ENCODE measurements around the gene FNDC5. TPM values are rescaled to one million over a fixed set of nuclear protein-coding genes. Genes with fewer than 3 reads are reported as not detected.

FNDC5 gene
- total and polyA plus RNA-seq, 10 of the 15 experiments (the other 5 are each of a cell fraction or from before 2014, with no cell fraction given), result 0.01 to 0.29 (median 0.19) TPM; not detected in 4

DNA sequence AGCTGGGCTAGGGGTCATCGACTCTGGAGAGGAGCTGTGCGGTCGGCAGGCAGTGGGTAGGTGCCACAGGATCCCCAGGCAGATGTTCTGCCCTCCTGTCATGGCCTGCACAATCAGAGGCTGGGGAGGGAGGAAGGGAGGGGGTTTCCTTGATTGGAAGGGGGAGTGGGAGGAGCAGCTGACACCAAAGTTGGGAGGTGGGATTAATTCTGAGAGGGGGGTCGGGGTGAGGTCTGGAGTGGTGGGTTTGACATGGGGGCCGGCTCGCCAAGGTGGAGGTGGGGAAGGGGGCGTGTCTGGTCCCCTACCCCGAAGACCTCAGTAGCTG is 14.9 kb upstream of the FNDC5 start:
- H2AFZ ChIP-seq (ENCODE audit: control insufficient read depth, low read depth, low read length), result no peak overlapping the region
- no peak for TF ChIP-seq IRF4 (IDR thresholded peaks at IDR 0.05; ENCODE audit: low read depth, low read length)
- TF ChIP-seq POLR2A (IDR thresholded peaks at IDR 0.05; ENCODE audit: low read depth, low read length), result no peak
- TF ChIP-seq NFXL1 (IDR thresholded peaks at IDR 0.05; ENCODE audit: borderline replicate concordance), result no peak
- no peak for TF ChIP-seq CREM (IDR thresholded peaks at IDR 0.05; ENCODE audit: low read depth)
- TF ChIP-seq, protein P1, sequence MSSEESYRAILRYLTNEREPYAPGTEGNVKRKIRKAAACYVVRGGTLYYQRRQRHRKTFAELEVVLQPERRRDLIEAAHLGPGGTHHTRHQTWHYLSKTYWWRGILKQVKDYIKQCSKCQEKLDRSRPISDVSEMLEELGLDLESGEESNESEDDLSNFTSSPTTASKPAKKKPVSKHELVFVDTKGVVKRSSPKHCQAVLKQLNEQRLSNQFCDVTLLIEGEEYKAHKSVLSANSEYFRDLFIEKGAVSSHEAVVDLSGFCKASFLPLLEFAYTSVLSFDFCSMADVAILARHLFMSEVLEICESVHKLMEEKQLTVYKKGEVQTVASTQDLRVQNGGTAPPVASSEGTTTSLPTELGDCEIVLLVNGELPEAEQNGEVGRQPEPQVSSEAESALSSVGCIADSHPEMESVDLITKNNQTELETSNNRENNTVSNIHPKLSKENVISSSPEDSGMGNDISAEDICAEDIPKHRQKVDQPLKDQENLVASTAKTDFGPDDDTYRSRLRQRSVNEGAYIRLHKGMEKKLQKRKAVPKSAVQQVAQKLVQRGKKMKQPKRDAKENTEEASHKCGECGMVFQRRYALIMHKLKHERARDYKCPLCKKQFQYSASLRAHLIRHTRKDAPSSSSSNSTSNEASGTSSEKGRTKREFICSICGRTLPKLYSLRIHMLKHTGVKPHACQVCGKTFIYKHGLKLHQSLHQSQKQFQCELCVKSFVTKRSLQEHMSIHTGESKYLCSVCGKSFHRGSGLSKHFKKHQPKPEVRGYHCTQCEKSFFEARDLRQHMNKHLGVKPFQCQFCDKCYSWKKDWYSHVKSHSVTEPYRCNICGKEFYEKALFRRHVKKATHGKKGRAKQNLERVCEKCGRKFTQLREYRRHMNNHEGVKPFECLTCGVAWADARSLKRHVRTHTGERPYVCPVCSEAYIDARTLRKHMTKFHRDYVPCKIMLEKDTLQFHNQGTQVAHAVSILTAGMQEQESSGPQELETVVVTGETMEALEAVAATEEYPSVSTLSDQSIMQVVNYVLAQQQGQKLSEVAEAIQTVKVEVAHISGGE (CRISPR knock-in tag; IDR thresholded peaks at IDR 0.05), result no peak
- TF ChIP-seq BACH1 (IDR thresholded peaks at IDR 0.05; ENCODE audit: borderline replicate concordance), result no peak
- TF ChIP-seq, protein P2, sequence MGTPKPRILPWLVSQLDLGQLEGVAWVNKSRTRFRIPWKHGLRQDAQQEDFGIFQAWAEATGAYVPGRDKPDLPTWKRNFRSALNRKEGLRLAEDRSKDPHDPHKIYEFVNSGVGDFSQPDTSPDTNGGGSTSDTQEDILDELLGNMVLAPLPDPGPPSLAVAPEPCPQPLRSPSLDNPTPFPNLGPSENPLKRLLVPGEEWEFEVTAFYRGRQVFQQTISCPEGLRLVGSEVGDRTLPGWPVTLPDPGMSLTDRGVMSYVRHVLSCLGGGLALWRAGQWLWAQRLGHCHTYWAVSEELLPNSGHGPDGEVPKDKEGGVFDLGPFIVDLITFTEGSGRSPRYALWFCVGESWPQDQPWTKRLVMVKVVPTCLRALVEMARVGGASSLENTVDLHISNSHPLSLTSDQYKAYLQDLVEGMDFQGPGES (IDR thresholded peaks at IDR 0.05), result no peak
- no peak for TF ChIP-seq PML (IDR thresholded peaks at IDR 0.05; ENCODE audit: low read length)
- TF ChIP-seq WRNIP1 (IDR thresholded peaks at IDR 0.05; ENCODE audit: borderline replicate concordance, low read depth, low read length), result no peak
- no peak for TF ChIP-seq ZSCAN29 (IDR thresholded peaks at IDR 0.05)
- no peak for TF ChIP-seq ATF7 (IDR thresholded peaks at IDR 0.05; ENCODE audit: low read depth)
- TF ChIP-seq SMAD5 (IDR thresholded peaks at IDR 0.05; ENCODE audit: low read depth), result no peak
- peaks cover 3 to 6% of the 10 kb centered on the region in 2 experiments; a peak in 3 of 4 replicates for H3K27me3 ChIP-seq (replicated peaks in 1 of 2; ENCODE audit: control insufficient read depth in 2 of 2, insufficient read depth in 2 of 2, low read length in 1 of 2)
- no peak for FAIRE-seq
- ChIA-PET SMC1A (ENCODE audit: uncharacterized antibody, unreplicated experiment) (no interaction called here), CTCF (no interaction called here), RAD21 (ENCODE audit: unreplicated experiment) (no interaction called here), POLR2A (no interaction called here)
- no peaks in the 10 kb centered on the region for H3K36me3 ChIP-seq (ENCODE audit: control insufficient read depth in 2 of 2, insufficient read depth in 2 of 2, low read length in 1 of 2)
- 19% methylated on average over 8 of the region's 8 CpGs for WGBS (ENCODE audit: insufficient coverage, insufficient replicate concordance, low lambda C conversion rate, missing lambda C conversion rate)
- H3K4me2 ChIP-seq (ENCODE audit: control insufficient read depth, insufficient read depth), result no peak overlapping the region
- in situ Hi-C loops (cut with MboI) (no loop called here), intact Hi-C loops (cut with micrococcal nuclease; ENCODE audit: unreplicated experiment) (no loop called here)
- H3K79me2 ChIP-seq (ENCODE audit: control insufficient read depth, insufficient read depth, low read length), result no peaks in the 10 kb centered on the region
- no TSS peak for BruUV-seq (replicated peaks)
- no peak overlapping the region for H3K4me3 ChIP-seq
- no peak overlapping the region for H3K27ac ChIP-seq (ENCODE audit: control insufficient read depth, insufficient read depth)
- no peaks in the 10 kb centered on the region for H3K9me3 ChIP-seq (replicated peaks; ENCODE audit: control insufficient read depth, insufficient read depth, low read length)
- no peak for DNase-seq (ENCODE audit: low read depth, low spot score)
- no peaks in the 10 kb centered on the region for H4K20me1 ChIP-seq (ENCODE audit: control insufficient read depth, insufficient read depth)
- ATAC-seq, result no peak
- H3K4me1 ChIP-seq (ENCODE audit: control insufficient read depth, insufficient read depth, low read length), result no peaks in the 10 kb centered on the region
- H3K9ac ChIP-seq (ENCODE audit: control insufficient read depth, insufficient read depth, low read length), result no peak overlapping the region

Measured in GM12878 (cell line).